Aorta (tissue), 5 donors: ENCODE data around the gene PHB1. TPM values are rescaled to one million over a fixed set of nuclear protein-coding genes. Genes with fewer than 3 reads are reported as not detected.

Experiments
- ATAC-seq: fragments of 200-7000 bp; cut with Tn5 transposase; one replicate; pipeline ENCODE4 v1.9.1; 2022; ENCODE audit warnings: moderate library complexity; ENCODE audit not compliant: low FRiP score
- DNase-seq, 2 donors: peaks; one replicate each; pipeline ENCODE4 v3.0.0-alpha.2; 2020
- H3K27ac ChIP-seq, 2 donors: one replicate each; pipeline ENCODE4 v1.5.1; 2013; ENCODE audit warnings: low read length in 2 of 2, mild to moderate bottlenecking in 2 of 2, moderate library complexity in 2 of 2, control low read depth in 1 of 2, inconsistent platforms in 1 of 2, low read depth in 1 of 2
- H3K27me3 ChIP-seq, 2 donors: one replicate each; pipeline ENCODE4 v1.6.1; 2013; ENCODE audit warnings: control low read depth in 1 of 2, low read length in 1 of 2, mild to moderate bottlenecking in 1 of 2, moderate library complexity in 1 of 2; ENCODE audit not compliant: insufficient read depth in 2 of 2, control insufficient read depth in 1 of 2
- H3K36me3 ChIP-seq, 2 donors: one replicate each; pipeline ENCODE4 v1.6.1; 2013; ENCODE audit warnings: control low read depth in 1 of 2, low read length in 1 of 2, mild to moderate bottlenecking in 1 of 2; ENCODE audit not compliant: insufficient read depth in 2 of 2, control insufficient read depth in 1 of 2
- H3K4me1 ChIP-seq, 2 donors: one replicate each; pipeline ENCODE4 v1.6.1; 2013; ENCODE audit warnings: low read length in 2 of 2, control low read depth in 1 of 2, mild to moderate bottlenecking in 1 of 2, moderate library complexity in 1 of 2; ENCODE audit not compliant: insufficient read depth in 2 of 2, control insufficient read depth in 1 of 2
- H3K4me3 ChIP-seq, 2 donors: one replicate each; pipeline ENCODE4 v1.5.1; 2013; ENCODE audit warnings: low read length in 2 of 2, control low read depth in 1 of 2, mild to moderate bottlenecking in 1 of 2
- H3K9me3 ChIP-seq: one replicate; pipeline ENCODE4 v1.6.1; 2013; ENCODE audit warnings: mild to moderate bottlenecking, low read length; ENCODE audit not compliant: control insufficient read depth
- WGBS, 2 donors: extraction: QIAGEN DNeasy Blood & Tissue Kit; methylation state at CpG; one replicate each; pipeline ENCODE4 v1.1.7; 2013; 5-methylcytosine and 5-hydroxymethylcytosine counted together
- intact Hi-C, 2 donors: fragments of 100-400 bp; cut with DNase I; formaldehyde crosslinking; loops; one replicate each; pipeline versions ENCODE4 v1.14.2 to v1.15.0; 2022
- polyA plus RNA-seq, 2 donors: library from polyadenylated mRNA; stranded (reverse); fragments of 200-250 nt; gene quantifications; one replicate each; pipeline ENCODE4 v1.2.3, GENCODE V29; 2013
- total RNA-seq, 2 donors: library from RNA; stranded (reverse); fragmentation: NEBNext Ultra II Directional; extraction: Animal tissue kit (Norgen Biotek cat#: 25700); gene quantifications; one replicate each; pipeline ENCODE4 v1.2.1, GENCODE V29; 2021
- donor health status: healthy with polysubstance abuse.
- donor health status: Bipolar disorder and iron deficiency.
- donor health status: DM: no; HTN: no; CAD: no.
- donor health status: DM: no; HTN: no; CAD: no.
- donor health status: DM: yes; HTN: yes; CAD: no.

Gene PHB1
- total and polyA plus RNA-seq, 4 donors: 67.9 to 91.3 (median 74.6) TPM

DNA sequence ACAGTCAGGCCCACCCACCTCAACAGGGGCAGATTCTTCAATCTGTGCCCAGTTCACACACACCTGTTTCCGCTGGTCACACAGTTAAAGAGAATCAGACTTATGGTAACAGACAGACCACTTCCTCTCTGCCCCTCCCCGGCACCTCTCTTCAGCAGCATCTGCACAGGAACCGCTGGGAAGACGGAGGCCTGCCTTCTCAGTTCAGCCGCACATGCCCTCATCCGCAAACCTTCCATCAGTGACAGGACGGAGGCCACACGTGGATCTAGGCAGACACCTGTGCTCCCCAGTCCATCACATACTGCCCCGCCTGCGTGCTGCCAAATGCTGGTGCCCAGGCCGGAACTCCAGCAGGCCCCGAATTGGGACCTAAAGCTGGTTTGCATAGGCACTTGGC, 10.3 kb downstream of the PHB1 start:
- Histone ChIP-seq H3K4me3 (no peak overlapping the region), H3K27me3 (no peaks in the 10 kb centered on the region), H3K9me3 (no peaks in the 10 kb centered on the region), H3K4me1 (no peaks in the 10 kb centered on the region), H3K36me3 (peaks cover 0 to 15% of the 10 kb centered on the region in 2 donors), H3K27ac (no peak overlapping the region)
- peak in 1 of 2 donors; percentile 62 for DNase-seq
- WGBS, 2 donors: 87 to 90% methylated on average over 12 of the region's 12 CpGs
- intact Hi-C loops: loop anchor here in 1 of 2 donors (10.0 kb wide), 1 partner anchor 150 kb away; no protein-coding TSS in a partner anchor
- ATAC-seq: no peak

DNA sequence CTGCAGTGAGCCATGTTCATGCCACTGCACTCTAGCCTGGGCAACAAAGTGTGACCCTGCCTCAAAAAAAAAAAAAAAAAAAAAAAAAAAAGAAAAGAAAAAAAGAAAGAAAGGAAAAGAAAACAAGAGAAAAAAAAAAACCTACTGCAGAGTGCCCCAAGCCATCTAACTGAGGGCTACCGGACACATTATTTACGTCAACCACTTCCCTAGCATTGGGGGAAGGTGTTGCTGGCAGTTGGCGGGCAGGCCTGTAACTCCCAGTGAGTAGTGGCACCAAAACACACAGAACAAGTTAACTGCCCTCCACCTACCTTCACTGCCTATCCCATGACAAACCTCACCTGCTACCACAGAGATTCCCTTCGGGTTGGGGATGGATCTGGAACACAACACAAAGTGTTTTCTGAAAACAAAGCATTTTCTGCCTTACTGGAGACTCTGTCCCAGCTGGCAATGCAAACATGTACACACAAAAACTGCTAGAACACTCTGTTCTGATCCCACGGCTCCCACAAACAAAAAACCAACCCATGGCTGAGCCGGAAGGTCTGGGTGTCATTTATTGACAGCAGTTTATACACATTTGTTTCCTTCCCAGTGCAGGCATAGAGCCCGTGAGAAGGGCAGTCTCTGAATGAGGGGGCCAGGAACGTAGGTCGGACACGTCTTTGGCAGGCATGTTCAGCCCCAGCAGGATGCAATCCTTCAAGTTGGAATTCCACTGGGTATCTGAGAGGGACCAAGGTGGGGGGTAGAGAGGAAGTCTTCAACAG, 11.0 kb downstream of the PHB1 start:
- Histone ChIP-seq H3K9me3 (no peaks in the 10 kb centered on the region), H3K4me1 (no peaks in the 10 kb centered on the region), H3K27me3 (no peaks in the 10 kb centered on the region), H3K27ac (no peak overlapping the region), H3K4me3 (no peak overlapping the region), H3K36me3 (peaks cover 0 to 15% of the 10 kb centered on the region in 2 donors)
- intact Hi-C loops: loop anchor here in 1 of 2 donors (10.0 kb wide), 1 partner anchor 151 kb away; no protein-coding TSS in a partner anchor
- 76 to 80% methylated on average over 10 of the region's 10 CpGs for WGBS, 2 donors
- no peak for ATAC-seq
- DNase-seq: peak in 1 of 2 donors; percentile 37

DNA sequence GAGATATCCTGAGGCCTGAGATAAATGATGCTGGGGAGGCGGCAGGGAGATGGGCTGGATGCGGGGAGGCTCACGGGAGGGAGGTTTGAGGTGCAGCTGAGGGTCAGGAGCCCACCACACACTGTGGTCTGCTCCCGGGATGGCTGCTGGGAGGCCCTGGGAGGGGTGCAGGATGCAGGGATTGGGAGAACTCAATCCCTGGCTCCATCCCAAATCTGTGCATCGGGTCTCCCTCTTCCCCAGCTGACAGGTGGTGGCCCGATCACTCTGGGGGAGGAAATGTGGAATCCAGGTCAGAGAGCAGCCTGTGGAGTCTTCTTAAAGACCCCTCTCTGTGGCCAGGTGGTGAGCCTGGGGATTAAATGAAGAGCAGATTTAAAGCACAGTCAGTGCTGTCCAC, 12.0 kb downstream of the PHB1 start:
- peaks cover 0 to 11% of the 10 kb centered on the region in 2 donors for H3K36me3 ChIP-seq

DNA sequence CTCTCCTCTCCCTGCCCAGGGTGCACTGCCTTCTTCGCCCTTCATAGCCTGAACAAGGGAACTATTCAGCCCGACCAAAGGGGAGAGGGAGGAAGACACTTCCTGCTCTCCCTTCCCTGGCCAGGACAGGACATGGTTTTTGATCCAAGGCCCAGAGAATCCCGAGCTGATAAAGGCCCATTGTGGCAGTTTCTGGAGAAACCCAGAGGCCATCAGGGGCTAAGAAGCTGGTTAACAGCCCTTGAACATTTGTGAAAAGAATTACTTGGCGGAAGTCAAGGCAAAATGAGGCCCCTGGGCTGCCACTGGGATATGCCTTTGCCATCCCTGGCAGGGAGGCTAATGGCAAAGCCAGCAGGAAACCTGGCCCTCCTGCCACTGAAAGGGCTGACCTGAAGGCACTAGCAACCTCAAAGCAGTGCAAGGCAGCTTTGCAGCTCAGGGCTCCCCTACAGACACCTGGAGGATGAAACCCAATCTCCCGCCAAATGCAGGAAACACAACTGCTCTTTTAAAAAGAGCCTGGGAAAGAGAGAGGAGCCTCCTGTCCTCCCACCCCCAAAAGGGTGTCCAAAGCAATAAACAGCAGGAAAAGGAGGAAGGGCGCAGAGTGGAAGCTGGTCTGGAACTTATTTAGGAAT, 12.6 kb downstream of the PHB1 start:
- no peaks in the 10 kb centered on the region for H3K9me3 ChIP-seq
- H3K4me3 ChIP-seq: no peak overlapping the region
- intact Hi-C loops: loop anchor here in 1 of 2 donors (10.0 kb wide), 1 partner anchor 153 kb away; no protein-coding TSS in a partner anchor
- H3K27ac ChIP-seq: no peak overlapping the region
- H3K27me3 ChIP-seq: no peaks in the 10 kb centered on the region
- H3K4me1 ChIP-seq: no peaks in the 10 kb centered on the region
- ATAC-seq (no peak), DNase-seq (peak in 1 of 2 donors; percentile 33)
- peaks cover 0 to 11% of the 10 kb centered on the region in 2 donors for H3K36me3 ChIP-seq
- 78 to 81% methylated on average over 6 of the region's 6 CpGs for WGBS, 2 donors

More for the DNA sequence above, 12.0 kb downstream of the PHB1 start:
- Histone ChIP-seq H3K27ac (no peak overlapping the region), H3K4me3 (no peak overlapping the region), H3K9me3 (no peaks in the 10 kb centered on the region), H3K4me1 (no peaks in the 10 kb centered on the region), H3K27me3 (no peaks in the 10 kb centered on the region)
- DNase-seq (peak in 1 of 2 donors; percentile 32), ATAC-seq (no peak)
- intact Hi-C loops: loop anchor here in 1 of 2 donors (10.0 kb wide), 1 partner anchor 152 kb away; no protein-coding TSS in a partner anchor
- 75 to 77% methylated on average over 6 of the region's 6 CpGs for whole genome bisulfite sequencing, 2 donors

DNA sequence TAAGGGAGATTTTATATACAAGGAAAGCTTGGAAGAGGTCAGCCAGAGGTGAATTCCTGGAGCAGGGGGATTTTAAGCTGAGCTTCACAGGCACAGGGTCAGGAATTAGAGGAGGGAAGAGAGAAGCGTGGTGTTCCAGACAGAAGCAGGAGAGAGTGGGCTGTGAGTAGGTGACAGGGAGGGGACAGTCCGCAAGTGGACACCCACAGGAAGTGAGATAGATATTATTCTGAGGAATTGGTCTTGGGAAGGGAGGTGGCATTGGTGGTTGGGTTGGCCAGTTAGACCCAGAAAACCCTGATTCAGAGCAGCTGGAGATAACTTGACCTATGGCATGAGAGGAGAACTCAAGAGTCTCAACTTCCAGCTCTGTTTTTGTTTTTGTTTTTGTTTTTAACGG, 14.7 kb downstream of the PHB1 start:
- H3K27me3 ChIP-seq: no peaks in the 10 kb centered on the region
- H3K27ac ChIP-seq: no peak overlapping the region
- H3K4me1 ChIP-seq: no peaks in the 10 kb centered on the region
- intact Hi-C loops: loop anchor here in 1 of 2 donors (10.0 kb wide), 1 partner anchor 155 kb away; no protein-coding TSS in a partner anchor
- 77 to 79% methylated on average over 3 of the region's 3 CpGs for WGBS, 2 donors
- no peak overlapping the region for H3K4me3 ChIP-seq
- H3K36me3 ChIP-seq: peaks cover 0 to 9% of the 10 kb centered on the region in 2 donors
- ATAC-seq (no peak), DNase-seq (no peak)
- H3K9me3 ChIP-seq: no peaks in the 10 kb centered on the region

DNA sequence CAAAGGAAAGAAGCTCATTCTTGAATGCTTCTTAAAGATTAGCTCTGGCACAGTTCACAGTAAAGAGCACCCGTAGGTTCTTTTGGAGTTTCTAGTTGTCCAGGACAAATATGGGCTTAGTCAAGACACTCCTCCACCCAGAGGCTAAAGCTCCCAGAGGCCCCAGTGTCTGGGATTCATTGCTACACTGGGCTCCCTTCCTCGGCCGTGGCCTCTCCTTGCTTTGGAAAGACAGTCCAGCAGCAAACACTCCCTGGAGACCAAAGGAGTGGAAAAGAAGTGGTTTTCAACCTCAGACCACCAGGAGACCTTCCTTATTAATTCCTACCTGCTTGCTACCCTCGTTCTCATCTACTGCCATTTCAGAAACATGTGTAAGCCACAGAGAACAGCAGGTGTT, 17.1 kb downstream of the PHB1 start:
- Histone ChIP-seq H3K4me1 (no peaks in the 10 kb centered on the region), H3K27me3 (no peaks in the 10 kb centered on the region), H3K27ac (no peak overlapping the region), H3K9me3 (no peaks in the 10 kb centered on the region), H3K36me3 (no peaks in the 10 kb centered on the region), H3K4me3 (no peak overlapping the region)
- WGBS, 2 donors: 50 to 51% methylated on average over 4 of the region's 4 CpGs
- DNase-seq (peak in 1 of 2 donors; percentile 9), ATAC-seq (no peak)
- intact Hi-C loops: no loop called here

DNA sequence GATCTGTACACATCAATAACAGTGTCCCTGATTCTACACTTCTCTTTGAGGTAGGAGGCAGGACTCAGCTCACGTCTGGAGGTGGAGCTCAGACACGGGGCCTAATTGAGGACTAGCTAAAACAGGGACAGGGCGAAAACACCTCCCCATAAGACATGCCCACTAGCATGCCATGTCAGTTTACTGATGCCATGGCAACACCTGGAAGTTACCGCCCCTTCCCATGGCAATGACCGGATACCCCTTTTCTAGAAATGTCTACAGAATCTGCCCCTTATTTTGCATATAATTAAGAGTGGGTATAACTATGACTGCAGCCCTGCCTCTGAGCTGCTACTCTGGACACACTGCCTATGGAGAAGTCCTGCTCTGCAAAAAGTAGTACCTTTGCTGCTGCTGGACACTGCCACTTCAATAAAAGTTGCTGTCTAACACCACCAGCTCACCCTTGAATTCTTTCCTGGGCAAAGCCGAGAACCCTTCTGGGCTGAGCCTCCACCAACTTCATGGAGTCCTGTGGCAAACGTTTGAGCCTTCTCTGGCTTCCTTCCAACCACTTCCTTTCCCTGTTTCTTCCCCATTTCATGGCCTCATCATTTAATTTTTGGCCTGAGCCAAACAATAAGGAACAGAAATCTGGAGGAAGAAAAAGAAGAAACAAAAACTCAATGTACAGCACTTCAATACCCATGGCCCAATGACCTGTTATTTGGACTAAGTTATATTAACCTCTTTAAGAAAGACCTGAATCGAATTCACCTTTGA, 21.0 kb downstream of the PHB1 start:
- H3K27me3 ChIP-seq: no peaks in the 10 kb centered on the region
- DNase-seq: peak in 1 of 2 donors; percentile 10
- H3K36me3 ChIP-seq: no peaks in the 10 kb centered on the region
- 79 to 81% methylated on average over 8 of the region's 8 CpGs for WGBS, 2 donors
- no peak overlapping the region for H3K27ac ChIP-seq
- H3K9me3 ChIP-seq: no peaks in the 10 kb centered on the region
- intact Hi-C loops: no loop called here
- H3K4me3 ChIP-seq: no peak overlapping the region
- ATAC-seq: no peak
- no peaks in the 10 kb centered on the region for H3K4me1 ChIP-seq

DNA sequence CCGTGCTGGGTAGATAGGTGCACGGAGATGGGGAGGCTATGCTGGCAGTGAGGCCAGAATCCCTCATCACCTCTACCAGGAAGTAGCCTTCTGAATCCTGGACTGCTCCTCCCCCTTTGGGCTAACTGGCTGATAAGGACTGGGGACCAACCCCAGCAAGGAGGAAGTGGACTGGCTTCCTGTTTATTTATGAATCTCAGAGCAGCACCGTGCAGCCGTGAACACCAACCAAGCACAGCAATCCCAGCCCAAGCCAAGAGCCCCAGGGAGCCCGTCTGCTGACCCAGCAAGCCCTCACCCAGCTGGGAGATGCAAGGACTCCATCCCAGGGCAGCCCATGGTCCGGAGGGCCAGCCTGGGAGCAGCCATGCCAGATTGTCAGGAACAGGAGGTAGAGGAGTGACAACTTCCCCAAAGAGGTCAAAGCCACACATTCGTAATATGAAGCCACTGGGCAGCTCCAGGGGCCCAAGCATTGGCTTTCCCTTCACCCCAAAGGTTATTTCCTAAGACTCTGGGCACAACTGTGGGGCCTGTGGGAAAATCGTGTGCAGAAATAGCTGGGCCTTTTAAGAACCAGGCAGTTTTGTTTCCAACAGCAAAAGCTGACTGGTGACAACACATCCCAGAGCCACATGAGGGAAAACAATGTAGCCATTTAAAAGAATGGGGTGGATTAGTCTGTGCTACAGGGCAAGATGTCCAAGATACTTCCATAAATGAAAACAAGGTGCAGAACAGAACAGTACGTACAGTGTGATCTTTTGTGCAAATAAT, 23.9 kb downstream of the PHB1 start:
- H3K4me3 ChIP-seq: no peak overlapping the region
- no peaks in the 10 kb centered on the region for H3K27me3 ChIP-seq
- DNase-seq (peak in 1 of 2 donors; percentile 67), ATAC-seq (no peak)
- no peaks in the 10 kb centered on the region for H3K9me3 ChIP-seq
- H3K27ac ChIP-seq: no peak overlapping the region
- intact Hi-C loops: no loop called here
- WGBS, 2 donors: 68 to 72% methylated on average over 9 of the region's 9 CpGs
- no peaks in the 10 kb centered on the region for H3K4me1 ChIP-seq
- H3K36me3 ChIP-seq: no peaks in the 10 kb centered on the region
